ENCODE results near the gene CTSH.
"Not testable (repeated sequence)": the region's sequence is repeated elsewhere in the genome, so short reads cannot be mapped to it uniquely, and the experiment has no call there.

Gene CTSH

GRCh38 chr15:78921940-78922339 is 22.9 kb downstream of the CTSH start:
- no peak for DNase-seq (ENCODE audit: low spot score)

GRCh38 chr15:78921517-78921916 is 23.3 kb downstream of the CTSH start:
- no peak for DNase-seq (ENCODE audit: low spot score)

DNA sequence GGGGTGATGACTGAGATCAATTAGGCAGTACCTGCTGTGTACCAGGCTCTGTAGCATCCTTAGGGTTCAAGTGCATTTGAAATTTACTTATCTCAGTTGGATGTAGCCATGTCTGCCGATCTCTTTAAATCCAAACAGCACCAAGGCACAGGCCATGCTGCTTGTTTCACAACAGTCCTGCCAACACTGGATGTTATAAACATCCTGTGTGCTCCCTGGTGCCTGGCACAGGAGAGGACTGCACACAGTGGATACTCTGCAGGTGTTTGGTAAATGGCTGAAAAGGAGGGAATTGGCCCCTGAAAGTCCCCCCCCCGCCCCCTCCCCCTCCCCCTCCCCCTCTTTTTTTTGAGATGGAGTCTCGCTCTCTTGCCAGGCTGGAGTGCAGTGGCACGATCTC is 27.0 kb downstream of the CTSH start:
- DNase-seq (ENCODE audit: low spot score), result no peak

- DNase-seq (ENCODE audit: low spot score), result no peak
Measured at GRCh38 chr15:78916088-78916487, 28.8 kb downstream of the CTSH start.

GRCh38 chr15:78915341-78916087 is 29.3 kb downstream of the CTSH start:
- peak; percentile 68 for DNase-seq (ENCODE audit: low spot score)

GRCh38 chr15:78914027-78914764 is 30.6 kb downstream of the CTSH start:
- DNase-seq (ENCODE audit: low spot score), result no peak

- DNase-seq (ENCODE audit: low spot score), result no peak
Measured at GRCh38 chr15:78913012-78913411, 31.8 kb downstream of the CTSH start.

DNA sequence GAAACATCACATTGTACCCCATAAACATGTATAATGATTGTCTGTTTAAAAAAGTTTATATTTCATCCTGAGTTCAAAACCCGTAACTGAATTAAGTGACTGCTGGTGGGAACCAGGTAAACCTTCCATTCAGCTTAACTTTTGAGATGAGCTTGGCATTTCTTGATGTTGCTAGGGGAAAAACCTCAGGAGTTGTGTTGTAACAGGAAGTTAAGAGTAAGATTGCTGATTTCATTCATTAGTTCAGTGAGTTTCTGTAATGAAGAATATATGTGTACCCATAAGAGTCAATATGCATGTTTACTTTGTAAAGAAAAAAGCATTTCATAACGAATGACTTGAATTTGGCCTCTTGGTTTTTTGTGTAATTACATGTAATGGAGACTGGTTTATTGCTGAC is 32.5 kb downstream of the CTSH start:
- DNase-seq (ENCODE audit: low spot score), result no peak

GRCh38 chr15:78910271-78910670 is 34.6 kb downstream of the CTSH start:
- DNase-seq (ENCODE audit: low spot score), result no peak

- no peak for DNase-seq (ENCODE audit: low spot score)
Measured at GRCh38 chr15:78909791-78910228, 35.0 kb downstream of the CTSH start.

DNA sequence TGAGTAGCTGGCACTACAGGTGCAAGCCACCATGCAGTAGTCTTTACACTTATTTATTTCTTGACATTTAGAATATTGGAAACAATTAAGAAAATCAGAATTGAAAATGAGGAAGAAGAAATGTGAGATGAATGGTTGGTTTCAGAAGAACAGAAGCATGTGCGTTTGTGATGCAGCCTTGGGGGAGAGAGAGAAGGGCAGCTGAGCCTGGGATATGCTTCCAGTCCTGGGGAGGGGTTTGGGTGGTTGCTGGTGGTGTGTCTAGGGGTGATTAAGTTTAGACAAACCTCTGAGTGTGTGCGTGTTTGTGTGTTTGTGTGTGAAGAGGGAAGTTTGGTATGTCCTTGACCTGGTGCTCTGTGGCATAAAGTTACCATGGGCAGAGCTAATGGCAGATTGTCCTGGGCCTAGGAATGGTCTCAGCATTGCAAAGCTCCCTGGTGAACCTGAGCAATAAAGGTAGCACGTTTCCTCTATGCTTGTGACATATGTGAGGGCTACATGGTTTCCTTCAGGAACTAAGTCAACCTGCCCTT is 35.6 kb downstream of the CTSH start:
- DNase-seq (ENCODE audit: low spot score), result no peak

DNA sequence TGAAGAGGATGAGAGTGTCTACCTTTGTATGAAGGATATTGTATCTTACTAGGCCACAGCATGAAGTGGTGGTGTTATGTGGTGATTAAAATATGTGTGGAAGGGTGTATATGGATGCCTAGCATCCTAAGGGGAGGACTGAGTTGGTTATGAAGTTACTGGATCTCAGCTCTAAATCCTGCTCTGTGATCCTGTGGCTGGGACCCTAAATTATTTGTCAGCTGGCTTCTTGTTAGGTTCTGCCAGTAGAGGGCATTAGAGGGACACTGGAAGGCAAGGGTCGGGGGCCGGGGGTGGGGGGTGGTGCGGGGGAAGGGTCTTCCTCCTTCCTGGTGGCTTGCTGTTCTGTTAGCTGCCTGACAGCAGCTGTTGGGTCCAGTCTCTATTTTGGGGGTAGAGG is 37.3 kb downstream of the CTSH start:
- no peak for DNase-seq (ENCODE audit: low spot score)

GRCh38 chr15:78906316-78906620 is 38.6 kb downstream of the CTSH start:
- DNase-seq (ENCODE audit: low spot score), result no peak

GRCh38 chr15:78904599-78905358 is 40.1 kb downstream of the CTSH start:
- DNase-seq (ENCODE audit: low spot score), result no peak

- DNase-seq (ENCODE audit: low spot score), result not testable (repeated sequence)
Measured at GRCh38 chr15:78902281-78903032, 42.4 kb downstream of the CTSH start.

GRCh38 chr15:78900819-78901533 is 43.9 kb downstream of the CTSH start:
- not testable (repeated sequence) for DNase-seq (ENCODE audit: low spot score)

DNA sequence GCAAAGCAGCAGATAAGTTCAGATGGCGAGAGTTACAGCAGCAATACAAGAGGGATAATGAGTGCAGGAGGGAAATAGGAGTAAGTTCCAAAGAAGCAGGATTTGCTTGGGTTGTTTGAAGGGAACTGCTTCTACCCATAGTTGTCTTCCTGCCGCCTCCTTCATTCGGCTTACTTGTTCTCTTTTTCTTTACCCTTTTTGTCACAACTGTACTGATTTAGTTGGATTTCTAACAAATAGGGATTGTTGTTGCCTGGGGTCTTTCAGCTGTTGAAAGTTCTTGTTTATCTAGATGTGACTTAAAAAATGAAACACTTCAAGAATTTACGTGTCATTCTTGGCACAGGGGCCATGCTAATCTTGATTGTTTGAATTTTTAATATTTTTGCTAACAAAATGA is 46.3 kb downstream of the CTSH start:
- no peak for DNase-seq (ENCODE audit: low spot score)

DNA sequence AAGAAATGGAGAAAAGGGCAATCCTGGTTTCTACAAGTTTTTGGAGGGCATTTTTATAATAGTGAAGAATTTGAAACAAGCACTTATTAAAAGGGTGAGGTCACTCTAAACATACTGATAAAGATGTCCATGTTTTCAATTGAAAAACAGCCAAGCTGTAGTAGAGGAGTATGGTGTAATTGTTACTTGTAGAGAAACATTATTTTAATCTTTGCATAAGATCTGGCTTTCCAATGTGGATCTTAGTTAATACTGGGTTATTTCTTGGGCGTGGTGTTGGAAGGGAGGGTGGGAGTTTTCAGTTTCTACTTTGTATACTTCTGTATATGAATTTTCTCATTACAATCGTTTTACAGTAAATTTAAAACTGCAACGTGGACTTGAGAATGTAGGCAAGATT is 49.4 kb downstream of the CTSH start:
- no peak for DNase-seq (ENCODE audit: low spot score)

DNA sequence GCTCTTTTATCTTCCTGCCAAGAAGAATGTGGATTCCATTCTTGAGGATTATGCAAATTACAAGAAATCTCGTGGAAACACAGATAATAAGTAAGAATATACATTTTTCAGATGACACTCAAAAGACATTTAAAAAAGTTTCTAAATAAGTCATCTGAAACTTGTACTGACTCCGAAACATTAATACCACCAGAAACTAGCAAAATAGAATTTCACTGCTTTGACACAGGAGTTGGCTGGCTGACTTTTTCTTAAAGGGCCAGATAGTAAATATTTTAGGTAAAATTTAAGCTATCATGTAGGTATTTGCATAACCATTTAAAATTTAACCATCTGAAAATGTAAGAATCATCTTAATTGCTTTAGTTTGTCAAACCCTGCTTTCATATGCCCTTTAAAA is 51.3 kb downstream of the CTSH start:
- no peak for DNase-seq (ENCODE audit: low spot score)

DNA sequence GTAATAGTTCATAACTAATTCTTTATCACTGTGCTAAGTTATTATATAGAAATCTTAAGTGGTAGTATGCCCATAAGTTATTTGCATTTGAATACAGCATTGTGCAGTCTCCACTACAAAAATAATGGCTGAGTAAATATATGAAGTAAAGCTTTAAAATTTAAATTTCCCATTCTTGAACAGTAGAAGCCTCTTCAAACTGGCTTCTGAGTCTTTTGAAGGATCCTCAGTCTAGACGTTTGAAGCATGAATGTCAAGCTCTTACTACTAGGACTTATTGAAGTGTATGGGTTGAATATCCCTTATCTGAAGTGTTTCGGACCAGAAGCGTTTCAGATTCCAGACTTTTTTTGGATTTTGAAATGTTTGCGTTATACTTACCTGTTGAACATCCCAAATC is 55.8 kb downstream of the CTSH start:
- DNase-seq (ENCODE audit: low spot score), result no peak

GRCh38 chr15:78881681-78882080 is 63.2 kb downstream of the CTSH start:
- no peak for DNase-seq (ENCODE audit: low spot score)

Measured in globus pallidus (tissue), 1 donor.